Testis (tissue), 3 donors: ENCODE data around the gene PCSK6. TPM values are rescaled to one million over a fixed set of nuclear protein-coding genes. Genes with fewer than 3 reads are reported as not detected.

Experiments used
- DNase-seq: peaks from one replicate; pipeline ENCODE4 v3.0.0-alpha.2; 2019
- H3K27ac ChIP-seq, 2 donors: fragments of 200-600 bp; sonication (generic); one replicate each; pipeline ENCODE4 v1.5.1; 2019
- H3K27me3 ChIP-seq: fragments of 200-600 bp; sonication (generic); one replicate; pipeline ENCODE4 v1.5.1; 2019
- H3K36me3 ChIP-seq: fragments of 200-600 bp; sonication (generic); one replicate; pipeline ENCODE4 v1.5.1; 2017; ENCODE audit warnings: low read depth; ENCODE audit errors: missing control alignments
- H3K4me1 ChIP-seq: fragments of 200-600 bp; sonication (generic); one replicate; pipeline ENCODE4 v1.5.1; 2019
- H3K4me3 ChIP-seq, 2 donors: fragments of 200-600 bp; sonication (generic); one replicate each; pipeline ENCODE4 v1.5.1; 2017 to 2019
- H3K9me3 ChIP-seq: fragments of 200-600 bp; sonication (generic); one replicate; pipeline ENCODE4 v1.5.1; 2017
- POLR2A ChIP-seq: fragments of 450-650 bp; IDR thresholded peaks from one replicate; pipeline ENCODE4 v1.6.1; 2017; ENCODE audit warnings: antibody characterized with exemption, mild to moderate bottlenecking, moderate library complexity
- WGBS, 2 donors: methylation state at CpG; one replicate each; pipeline ENCODE4 v1.1.5; 2018; 5-methylcytosine and 5-hydroxymethylcytosine counted together
- intact Hi-C: fragments of 100-400 bp; cut with DNase I; formaldehyde crosslinking; loops from one replicate; pipeline ENCODE4 v1.15.1; 2023; ENCODE audit warnings: low total_unique reads
- polyA plus RNA-seq: library from polyadenylated mRNA; stranded (reverse); fragments of 350-450 nt; fragmentation: Illumina TruSeq; extraction: RNeasy Lipid Tissue Mini Kit (QIAGEN cat#74804); gene quantifications from one replicate; pipeline ENCODE4 v1.2.3, GENCODE V29; 2014; ENCODE audit warnings: low read depth, low replicate concordance; ENCODE audit not compliant: insufficient read depth
- total RNA-seq, 2 donors: library from RNA; depleted of rRNA; stranded (reverse); fragments of >200 nt; gene quantifications; one replicate each; pipeline ENCODE4 v1.2.3, GENCODE V29; 2016
- TF ChIP-seq, protein P1 (sequence below), 3 experiments: fragments of 450-650 bp in 2 of 3; fragments of 200-600 bp in 1 of 3; sonication (generic) in 1 of 3; IDR thresholded peaks; one replicate each; pipeline ENCODE4 v1.5.1; 2016 to 2019; ENCODE audit warnings: antibody characterized with exemption in 3 of 3, mild to moderate bottlenecking in 2 of 3, moderate library complexity in 1 of 3

PCSK6 gene
- total and polyA plus RNA-seq, 3 donors from 2014 or later = 43.9 to 156 (median 95.4) TPM

DNA sequence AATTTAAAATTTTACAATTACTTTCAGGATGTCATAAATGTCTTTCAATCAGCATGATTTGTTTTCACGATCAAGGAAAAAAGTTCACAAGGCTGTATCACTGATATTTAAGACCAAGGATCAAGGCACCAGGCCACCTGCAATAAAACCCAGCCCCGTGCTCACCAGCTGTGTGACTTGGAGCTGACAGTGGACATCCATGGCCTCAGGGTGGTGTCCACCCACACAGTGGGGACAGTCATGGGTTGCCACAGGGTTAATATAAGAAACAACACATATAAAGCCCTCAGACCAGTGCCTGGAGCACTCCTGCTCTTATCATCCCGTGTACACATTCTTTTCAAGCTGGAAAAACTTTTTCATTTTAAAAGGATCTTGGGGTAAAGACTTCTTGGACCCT, 56.5 kb downstream of the PCSK6 start:
- H3K4me1 ChIP-seq = peaks cover 12% of the 10 kb centered on the region
- no peaks in the 10 kb centered on the region for H3K36me3 ChIP-seq
- H3K27me3 ChIP-seq = no peaks in the 10 kb centered on the region
- TF ChIP-seq POLR2A = no peak
- TF ChIP-seq, protein P1, sequence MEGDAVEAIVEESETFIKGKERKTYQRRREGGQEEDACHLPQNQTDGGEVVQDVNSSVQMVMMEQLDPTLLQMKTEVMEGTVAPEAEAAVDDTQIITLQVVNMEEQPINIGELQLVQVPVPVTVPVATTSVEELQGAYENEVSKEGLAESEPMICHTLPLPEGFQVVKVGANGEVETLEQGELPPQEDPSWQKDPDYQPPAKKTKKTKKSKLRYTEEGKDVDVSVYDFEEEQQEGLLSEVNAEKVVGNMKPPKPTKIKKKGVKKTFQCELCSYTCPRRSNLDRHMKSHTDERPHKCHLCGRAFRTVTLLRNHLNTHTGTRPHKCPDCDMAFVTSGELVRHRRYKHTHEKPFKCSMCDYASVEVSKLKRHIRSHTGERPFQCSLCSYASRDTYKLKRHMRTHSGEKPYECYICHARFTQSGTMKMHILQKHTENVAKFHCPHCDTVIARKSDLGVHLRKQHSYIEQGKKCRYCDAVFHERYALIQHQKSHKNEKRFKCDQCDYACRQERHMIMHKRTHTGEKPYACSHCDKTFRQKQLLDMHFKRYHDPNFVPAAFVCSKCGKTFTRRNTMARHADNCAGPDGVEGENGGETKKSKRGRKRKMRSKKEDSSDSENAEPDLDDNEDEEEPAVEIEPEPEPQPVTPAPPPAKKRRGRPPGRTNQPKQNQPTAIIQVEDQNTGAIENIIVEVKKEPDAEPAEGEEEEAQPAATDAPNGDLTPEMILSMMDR (IDR thresholded peaks at IDR 0.05) = no peak
- 58 to 73% methylated on average over 3 of the region's 3 CpGs for WGBS, 2 donors
- H3K4me3 ChIP-seq = no peak overlapping the region
- no peak for DNase-seq
- intact Hi-C loops = no loop called here
- no peak overlapping the region for H3K27ac ChIP-seq
- H3K9me3 ChIP-seq = no peaks in the 10 kb centered on the region

GRCh38 chr15:101431748-101432147, 57.8 kb downstream of the PCSK6 start:
- Histone ChIP-seq H3K4me3 (no peak overlapping the region), H3K36me3 (no peaks in the 10 kb centered on the region), H3K9me3 (no peaks in the 10 kb centered on the region), H3K27me3 (no peaks in the 10 kb centered on the region), H3K4me1 (peaks cover 7% of the 10 kb centered on the region), H3K27ac (no peak overlapping the region)
- intact Hi-C loops = no loop called here
- no peak for DNase-seq
- WGBS, 2 donors = 94 to 97% methylated on average over 6 of the region's 6 CpGs
- no peak for TF ChIP-seq POLR2A
- TF ChIP-seq, protein P1 (IDR thresholded peaks at IDR 0.05) = no peak

DNA sequence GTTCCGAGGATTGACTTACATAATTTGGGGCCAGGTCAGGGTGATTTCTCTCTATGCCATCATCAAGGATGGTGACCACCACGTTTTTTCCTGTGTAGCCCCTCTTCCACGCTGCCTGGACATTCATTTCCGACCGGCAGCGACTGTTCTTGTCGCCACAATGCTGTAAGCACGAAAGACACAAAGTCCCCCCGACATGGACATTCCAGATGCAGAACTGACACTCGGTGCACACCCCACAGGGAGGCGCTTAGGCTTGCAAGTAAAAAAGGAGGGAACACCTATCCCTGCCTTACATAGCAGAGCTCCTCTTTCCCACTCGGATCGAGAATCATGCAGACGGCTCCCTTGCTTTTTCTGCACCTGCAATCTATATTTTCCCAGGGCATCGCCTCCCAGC, 58.2 kb downstream of the PCSK6 start:
- Histone ChIP-seq H3K36me3 (no peaks in the 10 kb centered on the region), H3K27me3 (no peaks in the 10 kb centered on the region), H3K4me3 (no peak overlapping the region), H3K27ac (no peak overlapping the region), H3K9me3 (no peaks in the 10 kb centered on the region), H3K4me1 (peaks cover 3% of the 10 kb centered on the region)
- TF ChIP-seq POLR2A = no peak
- TF ChIP-seq, protein P1 (IDR thresholded peaks at IDR 0.05) = no peak
- WGBS, 2 donors = 87 to 90% methylated on average over 13 to 15 of the region's 15 CpGs
- intact Hi-C loops = no loop called here
- no peak for DNase-seq

- 91 to 92% methylated on average over 15 to 18 of the region's 18 CpGs for WGBS, 2 donors
- no peak for DNase-seq
- H3K4me1 ChIP-seq = no peaks in the 10 kb centered on the region
- no peaks in the 10 kb centered on the region for H3K27me3 ChIP-seq
- intact Hi-C loops = no loop called here
- no peaks in the 10 kb centered on the region for H3K9me3 ChIP-seq
- H3K4me3 ChIP-seq = no peak overlapping the region
- H3K36me3 ChIP-seq = no peaks in the 10 kb centered on the region
- TF ChIP-seq POLR2A = no peak
- TF ChIP-seq, protein P1 (IDR thresholded peaks at IDR 0.05) = no peak
- H3K27ac ChIP-seq = no peak overlapping the region
Measured at GRCh38 chr15:101429646-101430045, 59.9 kb downstream of the PCSK6 start.

- TF ChIP-seq POLR2A = no peak
- TF ChIP-seq, protein P1 (IDR thresholded peaks at IDR 0.05) = no peak
- no peak for DNase-seq
- Histone ChIP-seq H3K36me3 (no peaks in the 10 kb centered on the region), H3K27ac (no peak overlapping the region), H3K27me3 (no peaks in the 10 kb centered on the region), H3K4me1 (no peaks in the 10 kb centered on the region), H3K9me3 (no peaks in the 10 kb centered on the region), H3K4me3 (no peak overlapping the region)
- intact Hi-C loops = no loop called here
- WGBS, 2 donors = 84 to 88% methylated on average over 8 of the region's 8 CpGs
Measured at GRCh38 chr15:101429191-101429590, 60.3 kb downstream of the PCSK6 start.
